ENCODE data around the gene FOXP1. TPM values are rescaled to one million over a fixed set of nuclear protein-coding genes. Genes with fewer than 3 reads are reported as not detected.

FOXP1 gene
- polyA plus RNA-seq, 1 donor (not counting 4 experiments of a cell fraction or from before 2014, with no cell fraction given), result 14.6 TPM

GRCh38 chr3:71285086-71285485 is 298.4 kb downstream of the FOXP1 start:
- dilution Hi-C loops (cut with MboI; ENCODE audit: extremely low pct_ligation_motif_present, low sequenced_read_pairs), result no loop called here
- DNase-seq (ENCODE audit: low read depth, low spot score), result no peak
- Histone ChIP-seq H3K4me3 (ENCODE audit: control insufficient read depth in 2 of 3, extremely low read depth in 1 of 3, insufficient read depth in 2 of 3, low read depth in 1 of 3, low read length in 3 of 3) (no peak overlapping the region), H4K20me1 (ENCODE audit: control insufficient read depth, extremely low read depth, insufficient read depth, low read length) (no peaks in the 10 kb centered on the region), H3K27ac (ENCODE audit: control insufficient read depth, insufficient read depth, low read length) (no peak overlapping the region), H3K9ac (ENCODE audit: control insufficient read depth, extremely low read depth, insufficient read depth, low read length) (no peak overlapping the region), H3K4me2 (ENCODE audit: control insufficient read depth, extremely low read depth, insufficient read depth, low read depth, low read length) (no peak overlapping the region), H3K27me3 (ENCODE audit: control insufficient read depth, extremely low read depth, insufficient read depth, low read length) (no peaks in the 10 kb centered on the region), H3K36me3 (ENCODE audit: control insufficient read depth in 2 of 2, extremely low read depth in 1 of 2, insufficient read depth in 2 of 2, low read length in 2 of 2) (no peaks in the 10 kb centered on the region), H3K4me1 (ENCODE audit: control insufficient read depth, extremely low read depth, insufficient read depth, low read length) (no peaks in the 10 kb centered on the region), H2AFZ (ENCODE audit: control insufficient read depth, low read length) (no peak overlapping the region), H3K79me2 (ENCODE audit: control insufficient read depth, insufficient read depth, low read length) (no peaks in the 10 kb centered on the region), H3K9me1 (ENCODE audit: control insufficient read depth, extremely low read depth, insufficient read depth, low read length) (no peaks in the 10 kb centered on the region), H3K9me3 (ENCODE audit: control insufficient read depth, low read depth, low read length) (no peaks in the 10 kb centered on the region)
- no peak for FAIRE-seq
- TF ChIP-seq EZH2 (IDR thresholded peaks at IDR 0.05; ENCODE audit: low read length) (no peak), CTCF (optimal IDR thresholded peaks at IDR 0.05 in 1 of 3, IDR thresholded peaks at IDR 0.05 in 1 of 3, conservative IDR thresholded peaks at IDR 0.05 in 1 of 3; ENCODE audit: extremely low read depth in 1 of 3, insufficient read depth in 2 of 3, low read length in 3 of 3) (no peak)

DNA sequence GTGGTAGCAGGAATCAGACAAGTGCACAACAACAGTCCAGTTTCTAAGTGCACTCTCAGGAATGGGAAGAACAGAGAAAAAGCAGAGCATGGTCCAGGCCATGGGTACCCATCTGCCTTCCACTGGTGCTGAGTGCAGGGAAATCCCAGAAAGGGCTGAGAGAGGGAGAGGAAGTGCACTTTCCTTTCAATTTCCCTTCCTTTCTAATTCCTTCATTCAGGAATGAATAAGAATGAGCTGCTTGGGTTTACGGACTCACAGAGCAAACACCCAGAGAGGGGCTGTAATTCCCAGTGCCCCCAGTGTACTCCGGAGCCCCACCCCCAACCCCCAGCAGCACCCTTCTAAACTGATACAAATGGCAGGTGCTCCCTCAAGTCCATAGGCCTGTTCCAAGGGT is 300.6 kb downstream of the FOXP1 start:
- dilution Hi-C loops (cut with MboI; ENCODE audit: extremely low pct_ligation_motif_present, low sequenced_read_pairs), result no loop called here
- FAIRE-seq (no peak), DNase-seq (ENCODE audit: low read depth, low spot score) (no peak)

More for the DNA sequence above, 300.6 kb downstream of the FOXP1 start:
- TF ChIP-seq CTCF (optimal IDR thresholded peaks at IDR 0.05 in 1 of 3, IDR thresholded peaks at IDR 0.05 in 1 of 3, conservative IDR thresholded peaks at IDR 0.05 in 1 of 3; ENCODE audit: extremely low read depth in 1 of 3, insufficient read depth in 2 of 3, low read length in 3 of 3), result no peak
- no peak for TF ChIP-seq EZH2 (IDR thresholded peaks at IDR 0.05; ENCODE audit: low read length)
- Histone ChIP-seq H3K9me3 (ENCODE audit: control insufficient read depth, low read depth, low read length) (no peaks in the 10 kb centered on the region), H3K27me3 (ENCODE audit: control insufficient read depth, extremely low read depth, insufficient read depth, low read length) (no peaks in the 10 kb centered on the region), H3K4me2 (ENCODE audit: control insufficient read depth, extremely low read depth, insufficient read depth, low read depth, low read length) (no peak overlapping the region), H3K9me1 (ENCODE audit: control insufficient read depth, extremely low read depth, insufficient read depth, low read length) (no peaks in the 10 kb centered on the region), H4K20me1 (ENCODE audit: control insufficient read depth, extremely low read depth, insufficient read depth, low read length) (no peaks in the 10 kb centered on the region), H3K27ac (ENCODE audit: control insufficient read depth, insufficient read depth, low read length) (no peak overlapping the region), H3K36me3 (ENCODE audit: control insufficient read depth in 2 of 2, extremely low read depth in 1 of 2, insufficient read depth in 2 of 2, low read length in 2 of 2) (no peaks in the 10 kb centered on the region), H3K79me2 (ENCODE audit: control insufficient read depth, insufficient read depth, low read length) (no peaks in the 10 kb centered on the region), H3K4me1 (ENCODE audit: control insufficient read depth, extremely low read depth, insufficient read depth, low read length) (no peaks in the 10 kb centered on the region), H2AFZ (ENCODE audit: control insufficient read depth, low read length) (no peak overlapping the region), H3K4me3 (ENCODE audit: control insufficient read depth in 2 of 3, extremely low read depth in 1 of 3, insufficient read depth in 2 of 3, low read depth in 1 of 3, low read length in 3 of 3) (no peak overlapping the region), H3K9ac (ENCODE audit: control insufficient read depth, extremely low read depth, insufficient read depth, low read length) (no peak overlapping the region)

Data from keratinocyte (primary cell).